Measurements from ENCODE around the gene CTBP1. TPM values are rescaled to one million over a fixed set of nuclear protein-coding genes. Genes with fewer than 3 reads are reported as not detected.

Gene CTBP1
- total RNA-seq, 1 experiment from 2014 or later = 153 TPM

- peaks cover 6% of the 10 kb centered on the region; the same call in 1 of the 2 replicates for H3K36me3 ChIP-seq (ENCODE audit: low read depth)
- CTCF ChIA-PET = no interaction called here
- no peaks in the 10 kb centered on the region; the same call in 1 of the 2 replicates for H3F3A ChIP-seq (ENCODE audit: insufficient read depth, low read depth)
- DNase-seq = no peak
- H3K4me2 ChIP-seq = no peak overlapping the region
- H3K9me2 ChIP-seq (ENCODE audit: insufficient read depth) = no peaks in the 10 kb centered on the region
- no peak overlapping the region for H3K4me3 ChIP-seq
- H3K27me3 ChIP-seq (ENCODE audit: insufficient read depth, low read depth) = no peaks in the 10 kb centered on the region
- H3K79me2 ChIP-seq (ENCODE audit: low read depth) = no peaks in the 10 kb centered on the region
- POLR2A ChIA-PET (ENCODE audit: unreplicated experiment) = no interaction called here
- H3K9me3 ChIP-seq (ENCODE audit: insufficient read depth, low read depth) = no peaks in the 10 kb centered on the region
- TF ChIP-seq CTCF (conservative IDR thresholded peaks at IDR 0.05) (no peak), EZH2 (IDR thresholded peaks at IDR 0.05; ENCODE audit: low read depth) (no peak)
- H3K27ac ChIP-seq = no peak overlapping the region
- no TSS peak for BruUV-seq (replicated peaks)
- no peaks in the 10 kb centered on the region for H3K4me1 ChIP-seq (replicated peaks; ENCODE audit: insufficient read depth)
- H2AFZ ChIP-seq = no peak overlapping the region
- peaks cover 16% of the 10 kb centered on the region for H4K20me1 ChIP-seq (ENCODE audit: insufficient read depth)
- intact Hi-C loops (cut with micrococcal nuclease; ENCODE audit: unreplicated experiment) = no loop called here
Observed at GRCh38 chr4:1219566-1219950, 29.4 kb downstream of the CTBP1 start.

DNA sequence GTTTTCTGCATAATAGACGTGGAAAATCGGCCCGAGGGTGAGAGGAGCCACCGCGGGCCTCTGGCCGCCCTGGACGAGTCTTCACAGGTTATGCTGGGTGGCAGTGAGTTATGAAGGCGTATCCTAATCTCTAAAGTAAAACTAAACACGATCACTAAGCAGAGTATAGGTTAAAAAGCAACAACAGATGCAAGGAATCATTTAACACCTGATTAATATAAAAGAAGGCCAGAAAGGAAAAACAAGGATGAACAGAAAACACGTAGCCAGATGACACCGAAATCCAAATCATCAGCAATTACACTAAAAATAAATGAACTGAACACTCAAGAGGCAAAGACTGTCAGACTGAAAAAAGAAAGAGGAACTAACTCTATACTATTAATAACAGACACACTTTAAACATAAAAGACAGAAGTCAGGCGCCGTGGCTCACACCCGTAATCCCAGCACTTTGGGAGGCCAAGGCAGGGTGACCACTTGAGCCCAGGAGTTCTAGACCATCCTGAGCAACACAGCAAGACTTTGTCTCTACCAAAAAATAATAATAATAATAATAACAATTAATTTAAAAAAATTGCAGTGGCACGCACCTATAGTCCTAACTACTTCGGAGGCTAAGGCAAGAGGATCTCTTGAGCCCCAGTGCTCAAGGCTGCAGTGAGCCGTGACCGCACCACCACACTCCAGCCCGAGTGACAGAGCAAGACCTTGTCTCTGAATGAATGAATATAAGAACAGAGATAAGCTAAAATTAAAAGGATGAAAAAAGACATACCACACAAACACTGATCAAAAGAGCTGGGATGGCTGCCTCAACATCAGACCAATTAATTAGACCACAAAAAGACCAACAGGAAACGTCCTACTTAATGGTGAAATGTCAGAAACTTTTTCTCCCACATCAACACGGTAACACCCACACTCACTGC is 30.0 kb downstream of the CTBP1 start:
- intact Hi-C loops (cut with micrococcal nuclease; ENCODE audit: unreplicated experiment) = no loop called here
- H2AFZ ChIP-seq = no peak overlapping the region
- ChIA-PET POLR2A (ENCODE audit: unreplicated experiment) (interaction anchor here (0.6 kb wide), 1 partner anchor 30 kb away, joined by 6 read pairs; no protein-coding TSS in a partner anchor), CTCF (no interaction called here)
- no peaks in the 10 kb centered on the region for H3K4me1 ChIP-seq (replicated peaks; ENCODE audit: insufficient read depth)
- H3K27ac ChIP-seq = no peak overlapping the region
- H3F3A ChIP-seq (ENCODE audit: insufficient read depth, low read depth) = no peaks in the 10 kb centered on the region; the same call in 1 of the 2 replicates
- TF ChIP-seq CTCF (conservative IDR thresholded peaks at IDR 0.05) = no peak
- DNase-seq = no peak
- no peaks in the 10 kb centered on the region for H3K9me3 ChIP-seq (ENCODE audit: insufficient read depth, low read depth)
- H3K4me3 ChIP-seq = no peak overlapping the region
- H3K79me2 ChIP-seq (ENCODE audit: low read depth) = no peaks in the 10 kb centered on the region
- H3K27me3 ChIP-seq (ENCODE audit: insufficient read depth, low read depth) = no peaks in the 10 kb centered on the region
- no peak overlapping the region for H3K4me2 ChIP-seq
- H3K9me2 ChIP-seq (ENCODE audit: insufficient read depth) = no peaks in the 10 kb centered on the region
- H4K20me1 ChIP-seq (ENCODE audit: insufficient read depth) = peaks cover 16% of the 10 kb centered on the region
- no peaks in the 10 kb centered on the region; the same call in 1 of the 2 replicates for H3K36me3 ChIP-seq (ENCODE audit: low read depth)
- no TSS peak for BruUV-seq (replicated peaks)

- no TSS peak for BruUV-seq (replicated peaks)
- H3K4me1 ChIP-seq (replicated peaks; ENCODE audit: insufficient read depth) = no peaks in the 10 kb centered on the region
- peaks cover 9% of the 10 kb centered on the region for H4K20me1 ChIP-seq (ENCODE audit: insufficient read depth)
- POLR2A ChIA-PET (ENCODE audit: unreplicated experiment) = no interaction called here
- H3K4me3 ChIP-seq = no peak overlapping the region
- H3K4me2 ChIP-seq = no peak overlapping the region
- H3K27ac ChIP-seq = no peak overlapping the region
- no peaks in the 10 kb centered on the region for H3K9me3 ChIP-seq (ENCODE audit: insufficient read depth, low read depth)
- no peaks in the 10 kb centered on the region for H3K79me2 ChIP-seq (ENCODE audit: low read depth)
- H2AFZ ChIP-seq = no peak overlapping the region
- CTCF ChIA-PET = no interaction called here
- no peaks in the 10 kb centered on the region for H3K27me3 ChIP-seq (ENCODE audit: insufficient read depth, low read depth)
- no peak for DNase-seq
- intact Hi-C loops (cut with micrococcal nuclease; ENCODE audit: unreplicated experiment) = no loop called here
- TF ChIP-seq CTCF (conservative IDR thresholded peaks at IDR 0.05) (no peak), EZH2 (IDR thresholded peaks at IDR 0.05; ENCODE audit: low read depth) (no peak)
- no peaks in the 10 kb centered on the region; the same call in 1 of the 2 replicates for H3K36me3 ChIP-seq (ENCODE audit: low read depth)
- no peaks in the 10 kb centered on the region for H3K9me2 ChIP-seq (ENCODE audit: insufficient read depth)
- no peaks in the 10 kb centered on the region; the same call in 1 of the 2 replicates for H3F3A ChIP-seq (ENCODE audit: insufficient read depth, low read depth)
Observed at GRCh38 chr4:1217366-1217765, 31.6 kb downstream of the CTBP1 start.
